HG03378 (cell line): ENCODE data around the gene SLC48A1.

ENCODE experiments used
- ATAC-seq: cut with Tn5 transposase; IDR thresholded peaks from one replicate; pipeline ENCODE4 v1.9.1; 2021; ENCODE audit warnings: mild to moderate bottlenecking, moderate library complexity; ENCODE audit not compliant: unreplicated experiment

Gene SLC48A1

DNA sequence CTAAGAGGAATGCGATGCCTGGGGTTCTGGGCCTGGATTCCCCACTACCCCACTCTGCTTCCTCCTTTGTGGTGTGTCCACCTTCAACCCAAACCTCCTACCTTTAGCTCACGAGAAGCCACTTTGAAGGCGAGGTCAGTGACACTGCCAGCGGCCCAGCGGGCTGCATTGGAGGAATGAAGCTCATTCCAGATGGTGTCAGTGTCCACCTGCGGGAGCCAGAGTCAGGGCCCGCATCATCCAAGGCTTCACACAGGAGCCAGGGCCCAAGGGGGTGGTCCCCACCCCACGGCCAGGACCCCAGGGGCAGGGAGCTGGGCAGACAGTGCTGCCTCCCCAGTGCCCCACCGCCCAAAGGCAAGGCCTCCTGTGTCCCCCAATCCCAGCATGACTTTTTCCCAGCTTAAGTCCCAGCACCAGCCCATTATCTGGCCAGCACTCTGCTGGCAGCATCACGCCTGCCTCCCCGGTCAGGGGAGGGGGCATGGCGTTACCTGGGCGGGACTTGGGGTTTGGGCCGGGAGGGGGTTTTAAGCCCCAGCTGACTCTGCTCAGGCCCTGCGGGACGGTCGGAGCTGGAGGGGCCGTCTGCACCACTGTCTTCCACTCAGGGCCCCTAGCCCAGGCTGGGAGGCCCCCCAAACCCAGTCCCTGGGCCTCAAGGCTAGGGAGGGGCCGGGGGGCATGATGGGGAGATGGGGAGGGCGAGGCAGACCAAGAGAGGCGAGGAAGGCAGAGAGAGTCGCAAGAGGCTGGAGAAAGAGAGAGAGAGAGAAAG lies 16.9 kb downstream of the SLC48A1 start:
- no peak for ATAC-seq

DNA sequence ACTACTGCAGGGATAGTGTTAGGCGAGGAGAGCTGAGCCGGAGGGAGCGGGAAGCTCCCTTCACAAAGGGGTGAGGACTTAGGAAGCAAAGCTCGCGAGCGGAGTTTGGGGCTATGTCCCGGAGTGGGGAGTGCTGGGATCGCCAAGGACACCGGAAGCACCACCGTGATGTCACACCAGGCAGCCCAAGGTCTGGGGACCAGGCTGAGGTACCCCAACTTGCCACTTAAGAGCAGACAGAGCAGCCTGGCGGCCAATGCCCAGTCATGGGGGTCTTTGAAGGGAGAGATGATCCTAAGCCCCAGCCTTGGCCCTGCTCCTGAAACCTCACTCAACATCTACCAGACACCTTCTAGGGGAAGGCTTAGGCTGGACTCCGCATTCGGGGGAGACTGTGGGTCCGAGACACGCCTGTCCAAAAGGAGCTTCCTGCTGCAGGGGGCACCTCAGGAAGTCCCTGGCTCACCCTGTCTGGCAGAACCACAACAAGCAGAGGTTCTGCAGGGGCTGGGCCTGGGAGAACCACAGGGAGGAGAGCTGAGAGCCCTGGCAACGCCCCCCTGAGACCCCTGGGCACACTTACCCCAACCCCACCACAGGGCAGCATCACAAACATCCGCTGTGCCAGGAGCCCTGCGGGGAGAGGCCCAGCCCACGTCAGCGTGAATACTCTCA lies 17.8 kb downstream of the SLC48A1 start:
- ATAC-seq = no peak

DNA sequence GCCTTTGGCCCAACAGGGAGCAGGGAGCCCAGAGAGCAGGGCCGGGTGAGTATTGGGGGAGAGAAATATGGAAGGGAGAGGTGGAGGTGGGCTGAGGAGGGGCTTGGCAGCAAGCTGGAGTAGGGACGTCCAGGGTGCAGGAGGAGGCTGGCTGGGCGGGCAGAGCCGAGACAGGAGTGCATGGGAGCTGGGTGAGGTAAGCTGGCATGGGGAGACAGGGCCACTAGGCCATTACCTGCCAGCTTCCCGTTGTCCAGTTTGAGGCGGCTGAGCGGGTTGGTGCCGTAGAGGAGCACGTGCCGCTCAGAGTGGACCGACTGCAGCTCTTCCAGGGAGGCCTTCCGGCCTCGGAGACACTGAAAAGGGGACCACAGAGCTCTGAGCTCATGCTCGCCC lies 18.3 kb downstream of the SLC48A1 start:
- no peak for ATAC-seq

DNA sequence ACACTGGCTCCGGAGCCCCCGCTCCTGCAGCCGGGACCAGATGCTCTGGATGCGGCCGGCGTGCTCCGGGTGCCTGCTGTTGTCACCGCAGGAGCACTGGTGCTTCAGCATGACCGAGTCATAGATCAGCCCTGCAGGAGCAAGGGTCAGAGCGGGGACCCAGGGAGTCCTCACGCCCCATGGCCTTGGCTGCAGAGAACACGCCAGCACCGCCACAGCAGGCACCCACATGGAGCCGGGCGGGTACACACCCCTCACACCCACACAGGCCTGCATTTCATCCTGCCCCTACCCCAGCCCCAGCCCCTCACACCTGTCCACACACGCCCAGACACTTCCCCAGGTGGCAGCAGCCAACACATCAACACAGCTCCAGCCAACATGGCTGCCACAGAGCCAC lies 18.8 kb downstream of the SLC48A1 start:
- ATAC-seq = no peak

DNA sequence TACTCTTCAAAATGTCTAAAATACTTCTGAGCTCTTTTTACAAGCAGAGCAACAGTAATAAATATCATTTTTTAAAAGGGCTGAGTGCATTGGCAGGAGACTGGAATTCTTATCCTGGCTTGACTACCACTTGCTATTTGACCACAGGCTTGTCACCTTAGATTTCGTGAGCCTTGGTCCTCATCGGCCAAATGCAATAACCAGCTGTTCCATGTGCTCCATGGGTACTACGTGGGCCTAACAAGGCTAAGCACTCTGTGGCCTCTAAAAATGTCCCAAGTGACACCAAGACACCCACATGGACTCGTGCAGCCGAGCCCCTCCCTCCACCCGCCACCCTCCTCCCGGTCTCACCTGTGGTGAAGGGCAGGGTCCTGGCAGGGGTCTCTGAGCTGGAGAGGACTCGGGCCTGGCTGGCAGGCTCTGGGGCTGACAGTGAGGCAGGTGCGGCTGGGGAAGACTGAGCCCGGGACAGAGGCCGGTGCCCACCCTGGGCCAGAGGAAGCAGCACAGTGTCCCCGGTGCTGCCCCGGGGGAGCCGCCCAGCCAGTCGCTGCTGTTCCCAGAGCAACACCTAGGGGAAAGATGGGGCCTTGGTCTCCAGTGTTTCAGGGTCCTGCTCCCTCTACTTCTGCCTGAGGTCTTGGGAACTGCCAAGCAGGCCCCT lies 20.1 kb downstream of the SLC48A1 start:
- ATAC-seq = no peak

DNA sequence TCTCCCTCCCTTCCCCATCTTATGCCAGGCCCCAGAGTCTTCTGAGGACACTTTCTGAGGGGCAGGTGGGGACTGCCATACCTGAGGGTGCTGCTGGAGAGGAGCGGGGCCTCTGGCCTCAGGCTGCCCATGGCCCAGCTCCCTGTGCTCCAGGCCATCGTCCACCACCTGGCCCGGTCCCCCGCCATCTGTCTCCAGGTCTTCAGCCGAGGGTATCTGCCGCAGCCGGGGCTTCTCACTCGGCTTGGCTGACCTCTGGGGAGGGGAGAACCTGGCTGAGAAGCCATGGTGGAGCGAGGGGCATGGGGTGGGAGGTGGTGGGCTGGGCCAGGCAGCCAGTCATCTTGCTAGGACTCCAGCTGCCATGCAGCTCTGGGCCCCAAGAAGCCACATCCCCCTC lies 21.6 kb downstream of the SLC48A1 start:
- ATAC-seq = no peak

DNA sequence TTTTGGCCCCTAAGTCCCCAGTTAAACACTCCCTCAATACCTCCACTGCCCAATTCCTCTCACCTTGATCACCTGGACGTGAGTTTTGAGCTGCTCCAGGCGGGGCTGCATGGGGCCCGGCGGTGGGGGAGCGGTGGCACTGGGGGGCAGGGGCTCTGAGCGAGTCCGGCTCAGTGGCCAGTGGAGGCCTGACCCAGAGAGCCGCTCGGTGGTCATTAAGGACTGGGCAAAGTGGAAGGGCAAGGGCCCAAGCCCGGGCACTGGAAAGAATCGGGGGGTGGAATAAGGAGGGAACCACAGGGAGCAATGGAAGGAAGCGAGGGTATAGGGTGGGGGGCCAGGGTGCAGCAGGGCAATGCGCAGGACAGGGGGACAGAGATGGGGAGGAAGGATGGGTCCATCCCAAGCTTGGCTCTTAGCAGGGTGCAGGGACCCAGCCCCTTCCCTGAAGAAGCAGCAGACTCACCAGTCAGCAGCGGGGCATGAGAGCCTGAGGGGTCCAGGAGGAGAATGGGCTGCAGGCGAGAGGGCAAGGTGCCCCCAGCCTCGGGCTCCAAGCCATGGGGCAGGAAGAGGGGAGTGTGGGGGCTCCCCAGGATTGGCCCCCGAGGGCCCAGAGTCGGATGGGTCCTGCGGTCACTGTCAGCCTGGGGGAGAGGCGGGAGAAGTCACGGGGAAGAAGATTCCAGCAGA lies 22.2 kb downstream of the SLC48A1 start:
- no peak for ATAC-seq

DNA sequence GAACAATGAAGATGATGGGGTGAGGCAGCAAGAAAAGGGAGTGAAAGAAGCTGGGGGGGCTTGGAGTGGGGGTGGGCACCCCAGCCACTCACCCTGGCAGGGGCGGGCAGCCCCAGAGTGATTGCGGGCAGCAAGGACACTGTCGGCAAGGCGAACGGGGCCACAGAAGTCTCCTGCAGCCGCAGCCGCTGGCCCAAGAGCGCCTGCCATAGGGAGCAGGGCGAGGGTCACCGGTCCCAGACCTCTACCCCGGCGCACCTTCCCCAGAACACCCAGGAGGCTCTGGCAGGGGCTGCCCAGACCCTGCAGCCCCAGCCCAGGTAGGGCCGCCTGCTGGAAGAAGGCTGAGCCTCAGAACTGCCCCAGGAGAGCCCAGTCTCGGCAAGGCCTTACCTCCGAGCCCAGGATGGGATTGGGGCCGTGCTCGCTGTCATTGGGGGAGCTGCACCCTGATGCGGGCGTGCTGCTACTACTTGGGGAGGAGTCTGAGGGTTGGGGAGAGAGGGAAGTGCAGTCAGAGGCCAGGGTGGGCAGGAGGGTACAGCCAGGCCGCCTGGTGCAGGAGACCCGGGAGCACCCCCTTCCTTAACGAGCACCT lies 22.9 kb downstream of the SLC48A1 start:
- no peak for ATAC-seq

DNA sequence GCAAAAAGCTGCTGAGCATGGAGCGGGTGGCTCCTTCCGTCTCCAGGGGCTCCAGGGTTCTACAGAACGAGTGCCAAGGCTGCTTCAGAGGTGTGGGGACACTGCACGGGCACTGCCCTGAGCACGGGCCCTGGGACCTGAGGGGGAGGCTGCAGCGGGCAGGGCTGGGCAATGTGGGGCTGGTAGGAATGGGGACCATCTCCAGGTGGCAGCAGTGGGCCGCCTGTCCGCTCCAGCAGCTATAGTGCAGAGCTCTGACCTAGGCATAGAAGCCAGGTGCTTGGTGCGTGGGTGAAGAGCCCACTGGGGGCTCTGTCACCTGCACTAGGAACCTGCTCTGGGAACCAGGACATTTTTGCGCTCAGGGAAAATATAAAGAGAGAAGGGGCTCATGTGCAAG lies 24.4 kb downstream of the SLC48A1 start:
- ATAC-seq = no peak

DNA sequence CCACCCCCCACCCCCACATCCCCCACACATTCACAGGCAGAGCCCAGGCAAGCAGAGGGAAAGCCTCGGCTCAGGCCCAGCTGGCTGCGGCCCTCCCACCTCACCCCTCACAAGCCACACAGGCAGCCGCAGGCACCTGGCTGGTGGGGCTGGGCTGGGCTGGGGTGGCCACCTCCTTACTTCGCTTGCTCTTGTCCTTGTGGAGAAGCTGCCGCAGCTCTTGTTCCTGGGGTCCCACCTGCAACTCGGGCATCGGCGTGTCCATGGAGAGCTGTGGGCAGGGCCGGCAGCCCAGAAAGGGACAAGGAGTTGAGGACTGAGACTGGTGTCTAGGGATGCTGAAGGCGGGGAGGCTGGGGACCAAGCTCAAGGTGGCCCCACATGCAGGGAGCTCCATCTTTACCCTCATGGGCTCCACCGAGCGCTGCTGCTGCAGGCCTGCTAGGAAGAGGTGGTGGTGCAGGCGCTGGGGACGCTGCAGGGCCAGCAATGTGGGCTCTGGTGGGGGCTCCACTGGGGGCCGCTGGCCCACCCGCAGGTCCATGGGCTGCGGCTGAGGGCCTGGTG lies 25.4 kb downstream of the SLC48A1 start:
- no peak for ATAC-seq

DNA sequence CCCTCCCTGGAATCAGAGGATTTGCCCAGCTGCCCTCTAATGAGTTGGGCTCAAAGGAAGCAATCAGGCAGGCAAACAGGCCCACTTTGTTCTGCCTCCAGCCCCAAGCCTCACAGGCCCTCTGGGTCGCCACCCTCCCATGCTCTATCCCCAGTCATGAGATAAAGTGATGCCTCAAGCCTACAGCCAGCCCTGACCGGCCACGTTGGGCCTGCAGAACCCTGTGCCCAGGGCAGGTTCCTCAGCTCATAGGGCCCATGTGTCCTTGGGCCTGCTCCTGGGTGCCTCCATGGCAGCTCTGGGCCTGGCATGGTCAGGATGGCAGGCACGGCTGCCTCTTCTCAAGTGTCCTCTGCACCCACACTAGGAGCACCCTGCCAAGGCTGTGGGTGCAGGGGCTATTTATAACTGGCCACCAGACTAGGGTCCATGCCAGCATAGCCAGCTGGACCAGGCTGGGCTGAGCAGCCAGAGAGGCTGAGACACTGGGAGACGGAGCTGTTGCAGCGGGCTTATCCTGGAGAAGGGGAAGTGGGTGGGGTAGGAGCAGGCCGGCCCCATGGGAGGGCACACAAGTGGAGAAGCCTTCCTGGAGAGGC lies 26.4 kb downstream of the SLC48A1 start:
- ATAC-seq = no peak

DNA sequence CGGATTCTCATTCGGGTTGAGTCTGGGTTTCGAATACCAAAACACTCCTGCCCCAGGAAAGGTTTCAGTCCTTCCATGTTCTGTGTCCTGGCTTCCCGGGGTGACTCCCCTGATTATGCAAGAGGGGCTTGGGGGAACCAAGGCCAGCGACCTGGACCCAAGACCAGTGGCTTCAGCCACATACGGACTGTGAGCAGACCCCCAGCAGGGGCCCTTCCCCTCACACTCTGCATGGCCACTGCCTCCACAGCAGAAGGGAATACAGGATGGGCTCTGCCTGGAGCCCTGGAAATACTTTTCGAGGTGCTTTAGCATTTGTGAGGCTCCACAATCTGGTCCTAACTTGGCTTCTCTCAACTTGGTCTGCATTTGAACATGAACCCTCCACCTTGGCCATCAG lies 27.5 kb downstream of the SLC48A1 start:
- ATAC-seq = no peak

DNA sequence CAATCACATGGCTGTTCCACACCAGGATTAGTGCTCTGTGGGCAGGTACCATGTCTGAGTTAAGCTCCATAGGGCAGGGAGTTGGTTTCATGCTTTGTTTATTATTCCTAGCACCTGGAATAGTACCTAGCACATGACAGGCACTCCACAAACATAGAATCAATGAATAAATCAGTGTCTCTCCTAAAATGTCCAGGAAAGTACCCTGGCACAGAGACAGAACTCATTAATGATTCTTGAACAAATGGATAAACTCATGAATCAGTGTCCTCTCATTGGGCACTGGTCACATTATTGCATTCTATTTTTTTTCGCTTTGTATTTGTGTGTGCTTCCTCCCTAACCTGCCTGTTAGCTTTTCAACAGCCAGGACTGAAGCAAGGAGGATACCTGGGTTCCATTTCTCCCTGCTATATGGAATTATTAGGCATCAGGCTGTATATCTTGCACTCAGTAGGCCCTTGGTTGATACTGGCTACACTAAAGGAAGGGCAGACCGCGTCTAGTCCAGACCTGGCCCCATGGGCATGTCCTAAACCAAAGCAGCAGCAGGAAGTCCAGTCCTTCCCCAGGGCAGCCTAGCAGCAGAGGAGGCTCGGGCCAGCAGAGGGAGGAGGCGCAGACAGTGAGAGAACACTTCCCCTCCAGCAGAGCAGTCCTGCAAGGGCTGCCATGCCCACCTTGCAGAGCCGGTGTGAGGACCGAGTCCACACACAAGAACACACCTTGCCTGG lies 28.3 kb downstream of the SLC48A1 start:
- no peak for ATAC-seq

DNA sequence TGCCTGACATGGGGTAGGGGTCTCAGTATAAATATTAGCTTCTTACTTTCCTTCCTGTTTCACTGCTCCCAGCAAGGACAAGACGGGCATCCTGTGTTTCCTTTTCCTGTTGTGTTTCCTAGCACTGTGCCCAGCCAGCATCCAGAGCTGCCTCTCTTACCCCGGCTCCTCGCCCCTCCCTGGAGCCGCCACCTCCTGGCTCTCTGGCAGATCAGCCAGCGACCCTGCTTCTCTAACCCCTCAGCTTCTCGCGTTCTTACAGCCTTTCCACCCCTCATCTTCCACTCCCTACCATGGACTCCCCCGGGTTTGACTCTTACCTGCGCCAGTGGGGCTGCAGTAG lies 28.8 kb downstream of the SLC48A1 start:
- no peak for ATAC-seq

DNA sequence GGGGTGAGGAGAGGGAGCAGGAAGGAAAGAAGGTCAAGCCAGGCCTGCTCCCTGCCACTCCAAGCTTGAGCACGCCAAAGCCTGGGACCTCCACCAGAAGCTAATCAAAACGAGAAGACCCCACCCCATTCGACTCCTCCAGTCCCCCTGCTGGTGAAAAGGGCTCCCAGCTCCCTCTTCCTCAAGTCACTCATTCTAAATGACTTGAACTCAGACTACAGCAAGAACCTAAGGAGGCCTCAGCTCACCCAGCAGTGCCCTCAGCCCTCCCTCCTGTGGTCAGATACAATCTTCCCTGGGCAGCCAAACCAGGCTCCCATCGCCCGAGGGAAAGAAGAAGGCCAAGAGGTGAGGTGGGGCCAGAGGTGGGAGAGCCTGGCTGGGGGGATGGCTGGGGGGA lies 29.3 kb downstream of the SLC48A1 start:
- no peak for ATAC-seq

DNA sequence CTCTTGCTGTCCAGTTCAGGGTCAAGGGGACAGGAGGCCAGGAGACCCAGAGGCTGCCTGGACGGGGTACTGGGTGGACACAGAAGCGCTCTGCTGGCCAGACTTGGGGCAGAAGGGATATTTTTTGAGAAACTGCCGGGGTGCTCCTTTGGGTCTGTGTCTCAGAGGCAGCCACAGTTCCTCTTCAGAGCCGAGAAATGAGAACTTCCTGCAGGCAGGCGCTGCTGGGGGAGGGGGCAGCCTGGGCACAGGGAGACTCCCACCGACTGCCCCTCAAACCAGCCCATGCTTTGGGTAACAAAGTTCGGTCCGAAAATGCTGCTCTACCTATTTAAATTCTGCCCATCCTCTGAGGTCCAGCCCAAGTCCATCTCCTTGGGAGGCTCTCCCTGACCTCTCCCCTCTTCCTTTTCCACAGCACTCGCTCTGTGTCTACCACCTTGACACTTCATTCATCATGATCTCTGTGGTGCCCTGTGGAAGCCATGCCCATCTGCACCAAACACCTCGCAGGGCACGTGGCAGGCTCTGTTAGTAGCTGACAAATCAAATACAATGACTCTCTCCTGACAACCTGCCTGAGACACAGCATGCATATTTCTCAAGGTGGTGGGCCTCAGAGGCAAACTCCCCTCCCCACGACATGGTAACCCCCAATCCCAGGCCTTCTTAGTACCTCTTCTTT lies 30.3 kb downstream of the SLC48A1 start:
- ATAC-seq = no peak

DNA sequence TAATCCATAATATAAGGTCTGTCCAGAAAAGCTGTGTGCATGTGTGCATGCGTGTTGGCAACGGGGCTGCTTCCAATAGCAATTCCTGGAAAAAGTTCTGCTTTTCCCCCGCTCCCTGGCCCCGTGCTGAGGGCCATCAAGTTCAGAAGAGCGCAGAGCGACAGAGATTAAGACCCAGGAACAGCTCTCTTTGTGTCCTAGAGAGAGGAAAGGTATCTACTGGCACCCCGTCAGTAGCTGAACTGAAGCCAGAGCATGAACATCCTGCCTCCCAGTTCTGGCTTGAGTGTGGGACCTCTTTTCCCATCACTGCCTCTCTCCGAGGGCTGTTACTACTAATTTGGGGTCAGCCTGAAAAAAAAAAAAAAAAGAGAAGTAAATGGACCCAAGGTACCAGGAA lies 31.1 kb downstream of the SLC48A1 start:
- ATAC-seq = no peak

DNA sequence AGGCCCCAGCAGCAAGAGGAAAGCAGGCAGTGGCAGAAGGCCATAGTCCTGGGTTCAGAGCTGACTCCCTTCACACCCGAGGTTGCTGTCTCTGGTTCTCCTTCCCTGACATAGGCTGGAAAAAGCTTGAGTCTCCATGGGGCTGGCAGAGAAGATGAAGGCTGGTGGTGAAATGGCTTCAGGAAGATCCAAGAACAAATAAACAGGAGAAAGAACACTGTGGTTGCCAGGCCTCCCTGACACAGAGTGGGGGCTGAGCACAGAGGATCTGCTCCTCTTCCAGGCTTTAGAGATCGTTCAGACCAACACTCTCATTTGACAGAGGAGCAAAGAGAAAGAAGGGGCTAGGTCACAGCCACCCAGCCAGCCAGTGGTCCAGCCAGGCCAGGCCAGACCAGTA lies 32.4 kb downstream of the SLC48A1 start:
- no peak for ATAC-seq

DNA sequence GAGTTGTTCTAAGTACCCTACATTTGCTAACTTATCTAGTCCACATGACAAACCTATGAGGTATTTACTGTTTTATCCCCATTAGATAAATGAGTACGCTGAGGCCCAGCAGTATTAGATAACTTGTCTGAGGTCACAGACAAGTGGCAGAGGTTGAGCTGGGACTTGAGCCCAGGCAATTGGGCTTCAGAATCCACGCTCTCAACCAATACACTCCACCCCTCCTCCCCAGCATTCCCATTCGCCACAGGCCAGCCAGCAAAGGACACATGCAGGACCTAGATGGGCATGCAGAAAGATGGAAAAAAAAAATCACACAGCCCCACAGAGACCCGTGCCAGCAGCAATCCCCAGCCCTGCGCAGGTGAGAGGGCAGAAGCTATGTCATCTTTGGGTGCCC lies 34.3 kb downstream of the SLC48A1 start:
- no peak for ATAC-seq
